AG04450 (cell line): ENCODE data around the gene LENG9. TPM values are rescaled to one million over a fixed set of nuclear protein-coding genes. Genes with fewer than 3 reads are reported as not detected.

Source experiments
- CTCF ChIA-PET: fragments of 300-600, 350-600 bp; formaldehyde crosslinking; extraction: SDS; loops from one replicate; lab custom pipeline; 2022; ENCODE audit warnings: antibody characterized with exemption, inconsistent platforms; lab: Charles Lee
- POLR2A ChIA-PET: fragments of 350-600 bp; formaldehyde crosslinking; extraction: SDS; loops from one replicate; lab custom pipeline; 2021; ENCODE audit warnings: antibody characterized with exemption, inconsistent platforms; lab: Yijun Ruan, JAX
- DNase-seq: peaks from one replicate; pipeline ENCODE4 v3.0.0-alpha.2; 2011; ENCODE audit warnings: low read depth, low spot score
- H3K27ac ChIP-seq: one replicate; pipeline ENCODE4 v1.5.1; 2012; ENCODE audit warnings: low read depth, low read length, control low read depth
- H3K27me3 ChIP-seq: one replicate; pipeline ENCODE4 v1.6.0; 2012; ENCODE audit warnings: low read length; ENCODE audit not compliant: control insufficient read depth, insufficient read depth
- H3K4me3 ChIP-seq: 2 replicates; pipeline ENCODE4 v1.5.1; 2011; ENCODE audit warnings: mild to moderate bottlenecking, low read depth, low read length, control low read depth
- H3K9me3 ChIP-seq: 2 replicates; pipeline ENCODE4 v1.5.1; 2012; ENCODE audit warnings: low read length; ENCODE audit not compliant: control insufficient read depth, insufficient read depth
- polyA plus RNA-seq: library from polyadenylated mRNA; depleted of rRNA; stranded (reverse); fragments of >200 nt; gene quantifications from 2 replicates; pipeline ENCODE4 v1.2.3, GENCODE V29; 2011; rRNA removed
- small RNA-seq: library from RNA; depleted of rRNA; stranded (forward); fragments of <200 nt; gene quantifications from one replicate; pipeline ENCODE3, GENCODE V24; 2012; ENCODE audit warnings: low read depth; ENCODE audit not compliant: insufficient read length
- TF ChIP-seq, protein P1 (sequence below): IDR thresholded peaks from 2 replicates; pipeline ENCODE4 v1.5.1; 2011; ENCODE audit warnings: low read depth, low read length, control low read depth, inconsistent platforms

The LENG9 gene
- polyA plus RNA-seq, 1 experiment, result 0.63 TPM

DNA sequence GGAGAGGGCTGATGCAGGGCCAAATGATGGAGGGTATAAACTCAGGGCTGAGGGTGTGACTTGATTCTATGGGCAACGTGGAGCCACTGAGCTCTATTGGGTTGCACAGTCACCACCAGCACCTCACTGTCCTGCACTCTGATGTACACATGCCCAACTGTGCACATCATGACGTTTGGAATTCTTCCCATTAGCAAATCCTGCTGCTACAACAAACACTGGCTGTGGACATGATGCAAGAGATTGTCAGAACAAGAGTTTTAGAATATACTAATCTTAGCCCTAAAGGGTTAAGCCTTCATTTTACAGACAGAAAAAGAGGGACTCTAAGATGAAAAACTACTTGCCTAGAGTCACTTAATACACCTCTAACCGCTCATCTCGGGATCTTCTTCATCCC is 50.7 kb downstream of the LENG9 start:
- CTCF ChIA-PET, result no interaction called here
- POLR2A ChIA-PET, result no interaction called here
- no peak for DNase-seq
- TF ChIP-seq, protein P1, sequence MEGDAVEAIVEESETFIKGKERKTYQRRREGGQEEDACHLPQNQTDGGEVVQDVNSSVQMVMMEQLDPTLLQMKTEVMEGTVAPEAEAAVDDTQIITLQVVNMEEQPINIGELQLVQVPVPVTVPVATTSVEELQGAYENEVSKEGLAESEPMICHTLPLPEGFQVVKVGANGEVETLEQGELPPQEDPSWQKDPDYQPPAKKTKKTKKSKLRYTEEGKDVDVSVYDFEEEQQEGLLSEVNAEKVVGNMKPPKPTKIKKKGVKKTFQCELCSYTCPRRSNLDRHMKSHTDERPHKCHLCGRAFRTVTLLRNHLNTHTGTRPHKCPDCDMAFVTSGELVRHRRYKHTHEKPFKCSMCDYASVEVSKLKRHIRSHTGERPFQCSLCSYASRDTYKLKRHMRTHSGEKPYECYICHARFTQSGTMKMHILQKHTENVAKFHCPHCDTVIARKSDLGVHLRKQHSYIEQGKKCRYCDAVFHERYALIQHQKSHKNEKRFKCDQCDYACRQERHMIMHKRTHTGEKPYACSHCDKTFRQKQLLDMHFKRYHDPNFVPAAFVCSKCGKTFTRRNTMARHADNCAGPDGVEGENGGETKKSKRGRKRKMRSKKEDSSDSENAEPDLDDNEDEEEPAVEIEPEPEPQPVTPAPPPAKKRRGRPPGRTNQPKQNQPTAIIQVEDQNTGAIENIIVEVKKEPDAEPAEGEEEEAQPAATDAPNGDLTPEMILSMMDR, result no peak
- Histone ChIP-seq H3K27ac (no peak overlapping the region), H3K4me3 (no peak overlapping the region), H3K9me3 (peaks cover 13% of the 10 kb centered on the region), H3K27me3 (peaks cover 24% of the 10 kb centered on the region)

Small RNA genes within 50 kb of the gene (small RNA-seq; reads per million reads assigned to genes)
- not detected for gene AC245884.3

Other genes starting within 250 kb of the LENG9 start
- not detected in 2 replicates for gene LILRB3, start 240.8 kb downstream of the LENG9 start, polyA plus RNA-seq
- gene LILRA6, start 221.0 kb downstream of the LENG9 start, polyA plus RNA-seq, result not detected in 2 replicates
- gene LILRB5, start 206.5 kb downstream of the LENG9 start, polyA plus RNA-seq, result not detected in 2 replicates
- gene LILRB2, start 182.7 kb downstream of the LENG9 start, polyA plus RNA-seq, result not detected in 2 replicates
- gene LILRA5, start 150.6 kb downstream of the LENG9 start, polyA plus RNA-seq, result not detected in 2 replicates
- not detected in 2 replicates for gene LILRA4, start 124.6 kb downstream of the LENG9 start, polyA plus RNA-seq
- not detected in 2 replicates for gene LAIR1, start 98.8 kb downstream of the LENG9 start, polyA plus RNA-seq
- gene TTYH1, start 48.3 kb downstream of the LENG9 start, polyA plus RNA-seq, result not detected in 2 replicates
- gene LENG8, start 14.6 kb downstream of the LENG9 start, polyA plus RNA-seq, result 16.1 and 25.2 TPM in 2 replicates
- 12.3 and 17.7 TPM in 2 replicates for gene CDC42EP5, start 9.5 kb upstream of the LENG9 start, polyA plus RNA-seq
- not detected in 2 replicates for gene LAIR2, start 39.1 kb upstream of the LENG9 start, polyA plus RNA-seq
- not detected in 2 replicates for gene LILRA2, start 110.0 kb upstream of the LENG9 start, polyA plus RNA-seq
- not detected in 2 replicates for gene LILRA1, start 129.9 kb upstream of the LENG9 start, polyA plus RNA-seq
- gene LILRB1, start 166.7 kb upstream of the LENG9 start, polyA plus RNA-seq, result not detected in 2 replicates
- 0.06 and 0.10 TPM in 2 replicates for gene LILRB4, start 199.2 kb upstream of the LENG9 start, polyA plus RNA-seq